Esophagus muscularis mucosa (tissue), 3 donors: ENCODE data around the gene GFAP.

Source experiments
- POLR2A ChIP-seq: fragments of 450-650 bp; IDR thresholded peaks from one replicate; pipeline ENCODE4 v1.6.1; 2017; ENCODE audit warnings: antibody characterized with exemption, moderate library complexity, mild to moderate bottlenecking, low read depth
- TF ChIP-seq, protein P1 (sequence below), 3 experiments: fragments of 200-600 bp in 2 of 3; fragments of 450-650 bp in 1 of 3; sonication (generic) in 2 of 3; IDR thresholded peaks; one replicate each; pipeline ENCODE4 v1.5.1; 2017 to 2019; ENCODE audit warnings: antibody characterized with exemption in 3 of 3, mild to moderate bottlenecking in 2 of 3, moderate library complexity in 1 of 3

DNA sequence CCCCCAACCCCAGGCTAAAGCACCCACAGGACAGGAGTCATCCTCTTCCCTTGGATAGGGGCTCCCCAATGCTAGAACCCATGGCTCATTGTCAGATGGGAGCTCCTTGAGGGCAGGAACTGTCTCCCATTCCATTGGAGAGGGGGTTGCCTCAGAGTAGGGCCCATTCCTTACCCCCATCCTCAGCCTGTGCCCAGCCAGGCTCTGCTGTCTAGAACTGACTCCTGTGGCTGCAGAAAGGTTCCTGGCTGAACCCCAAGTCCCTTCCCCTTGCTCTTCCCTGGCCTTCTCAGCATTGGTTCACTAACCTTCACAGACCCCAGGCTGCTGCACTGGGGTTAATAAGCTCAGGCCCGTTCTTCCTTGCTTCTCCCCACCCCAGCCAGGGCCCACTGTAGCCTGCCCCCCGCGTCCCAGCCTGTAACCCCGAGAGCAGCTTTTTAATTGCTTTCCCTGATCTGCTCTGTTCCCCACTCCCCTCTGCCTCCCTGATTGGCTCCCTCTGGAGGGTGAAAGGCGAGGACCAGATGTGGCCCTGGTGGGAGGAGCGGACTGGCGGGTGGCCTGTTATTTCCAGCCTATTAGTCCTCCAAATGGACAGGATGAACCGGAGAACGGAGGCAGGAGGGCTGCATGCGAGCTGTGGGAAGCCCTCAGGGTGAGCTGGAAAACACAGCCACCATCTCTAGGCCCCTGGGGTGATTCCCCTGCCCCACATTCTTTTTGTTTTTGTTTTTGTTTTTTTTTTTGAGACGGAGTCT is 6.0 kb upstream of the GFAP start:
- no peak for TF ChIP-seq POLR2A
- TF ChIP-seq, protein P1, sequence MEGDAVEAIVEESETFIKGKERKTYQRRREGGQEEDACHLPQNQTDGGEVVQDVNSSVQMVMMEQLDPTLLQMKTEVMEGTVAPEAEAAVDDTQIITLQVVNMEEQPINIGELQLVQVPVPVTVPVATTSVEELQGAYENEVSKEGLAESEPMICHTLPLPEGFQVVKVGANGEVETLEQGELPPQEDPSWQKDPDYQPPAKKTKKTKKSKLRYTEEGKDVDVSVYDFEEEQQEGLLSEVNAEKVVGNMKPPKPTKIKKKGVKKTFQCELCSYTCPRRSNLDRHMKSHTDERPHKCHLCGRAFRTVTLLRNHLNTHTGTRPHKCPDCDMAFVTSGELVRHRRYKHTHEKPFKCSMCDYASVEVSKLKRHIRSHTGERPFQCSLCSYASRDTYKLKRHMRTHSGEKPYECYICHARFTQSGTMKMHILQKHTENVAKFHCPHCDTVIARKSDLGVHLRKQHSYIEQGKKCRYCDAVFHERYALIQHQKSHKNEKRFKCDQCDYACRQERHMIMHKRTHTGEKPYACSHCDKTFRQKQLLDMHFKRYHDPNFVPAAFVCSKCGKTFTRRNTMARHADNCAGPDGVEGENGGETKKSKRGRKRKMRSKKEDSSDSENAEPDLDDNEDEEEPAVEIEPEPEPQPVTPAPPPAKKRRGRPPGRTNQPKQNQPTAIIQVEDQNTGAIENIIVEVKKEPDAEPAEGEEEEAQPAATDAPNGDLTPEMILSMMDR (IDR thresholded peaks at IDR 0.05): no peak
